NK-92 treated with Interleukin-12 subunit alpha and Interleukin-12 subunit beta, amount 100 ng/mL, for 24 hours (cell line): ENCODE measurements around the gene SYNJ2.

Experiments
- DNase-seq: peaks from one replicate; lab custom pipeline; 2025; lab: John Stamatoyannopoulos, UW

Gene SYNJ2

DNA sequence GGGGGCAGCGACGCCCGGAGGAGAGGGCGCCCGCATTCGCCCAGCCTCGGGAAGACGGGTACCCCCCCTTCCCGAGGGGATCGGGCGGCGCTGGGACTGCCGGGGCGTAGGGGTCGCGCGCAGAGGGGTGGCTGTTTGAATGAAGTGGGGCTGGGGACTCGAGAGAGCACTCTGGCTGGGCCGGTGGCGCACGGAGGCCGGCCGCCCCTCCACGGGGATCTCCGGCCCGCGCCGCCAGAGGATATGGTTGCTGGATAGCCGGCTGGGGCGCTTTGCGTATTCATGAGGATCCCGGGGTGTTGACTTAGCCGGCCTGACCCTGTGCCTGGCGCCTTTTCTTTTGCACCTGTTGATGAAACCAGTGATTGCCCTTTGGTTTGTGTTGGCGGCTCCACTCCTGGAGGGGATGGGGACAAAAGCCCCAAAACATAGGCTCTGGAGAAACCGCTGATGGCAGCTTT lies 469 bp downstream of the SYNJ2 start:
- no peak for DNase-seq

DNA sequence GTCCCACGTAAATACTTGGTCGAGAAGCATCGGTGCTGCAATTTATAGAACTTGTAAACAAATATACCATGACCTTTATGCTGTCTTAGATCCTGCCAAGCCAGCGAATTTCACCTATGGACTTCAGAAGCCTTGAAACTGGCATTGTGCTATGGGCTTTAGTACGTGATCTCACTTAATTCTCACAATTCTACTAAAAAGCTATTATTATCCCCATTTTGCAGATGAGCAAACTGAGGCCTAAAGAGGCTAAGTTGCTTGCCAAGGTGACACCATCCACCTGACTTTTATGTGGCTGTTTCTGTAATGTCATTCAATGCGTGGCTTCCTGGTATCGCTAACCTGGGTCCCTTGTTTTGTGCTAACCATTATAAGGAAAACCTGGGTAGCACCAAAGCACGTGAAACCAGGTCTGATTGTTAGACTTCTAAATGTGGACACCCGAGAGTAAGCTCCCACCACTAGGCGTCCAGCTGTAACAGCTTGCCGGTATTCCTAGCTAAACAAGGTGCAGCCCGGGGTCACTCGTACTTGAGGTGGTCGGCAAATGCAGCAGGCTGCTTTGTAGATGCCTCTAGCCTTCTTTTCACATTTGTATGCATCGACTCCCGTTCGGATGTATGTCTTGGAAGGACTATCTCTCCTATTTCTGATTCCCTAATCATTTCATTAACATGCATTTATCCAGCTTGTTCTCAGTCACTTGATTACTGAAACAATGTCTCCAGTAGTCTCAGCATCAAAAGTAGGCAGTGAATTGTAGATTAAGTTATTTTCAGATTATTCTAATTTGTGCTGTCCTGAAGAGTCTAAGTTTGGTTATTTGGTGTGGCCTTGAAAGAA lies 1.1 kb downstream of the SYNJ2 start:
- no peak for DNase-seq

DNA sequence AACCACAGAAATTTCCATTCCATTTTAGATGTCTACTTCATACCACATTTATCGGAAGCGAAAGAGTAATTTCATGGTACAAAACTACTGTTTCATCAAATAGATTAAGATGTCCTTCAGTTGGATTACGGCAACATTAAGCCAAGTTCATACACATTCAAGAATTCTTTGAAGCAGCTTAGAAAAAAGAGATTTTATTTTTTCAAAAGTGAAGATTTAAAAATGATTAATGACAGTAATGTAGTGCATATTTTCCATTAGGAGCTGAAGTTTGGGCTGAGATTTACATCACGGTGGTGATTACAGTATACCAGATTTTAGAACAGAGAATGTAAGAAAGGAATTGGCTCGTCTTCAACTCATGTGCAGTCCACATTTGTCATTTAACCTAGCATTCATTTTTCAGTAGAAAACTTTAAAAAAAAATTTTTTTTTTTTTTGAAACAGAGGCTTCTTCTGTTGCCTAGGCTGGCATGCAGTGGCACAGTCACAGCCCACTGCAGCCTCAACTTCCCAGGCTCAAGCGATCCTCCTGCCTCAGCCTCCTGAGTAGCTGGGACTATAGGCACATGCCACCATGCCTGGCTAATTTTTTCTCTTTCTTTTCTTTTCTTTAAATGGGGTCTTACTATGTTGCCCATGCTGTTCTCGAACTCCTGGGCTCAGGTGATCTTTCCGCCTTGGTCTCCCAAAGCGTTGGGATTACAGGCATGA lies 1.9 kb downstream of the SYNJ2 start:
- no peak for DNase-seq

DNA sequence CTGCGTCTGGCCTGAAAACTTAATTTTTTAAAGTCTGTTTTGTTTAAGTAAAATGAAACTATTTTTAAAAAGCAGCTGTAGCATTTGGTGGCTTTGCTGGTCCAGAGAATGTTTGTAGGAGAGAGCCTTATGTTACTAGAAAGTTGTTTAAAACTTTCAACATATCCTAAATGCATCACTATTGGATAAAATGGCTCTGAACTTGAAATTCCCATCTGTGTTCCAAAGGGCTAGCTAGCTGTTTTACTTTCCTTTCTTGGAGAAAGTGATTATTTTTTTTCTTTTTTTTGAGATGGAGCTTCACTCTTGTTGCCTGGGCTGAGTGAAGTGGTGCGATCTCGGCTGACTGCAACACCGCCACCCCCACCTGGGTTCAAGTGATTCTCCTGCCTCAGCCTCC lies 2.5 kb downstream of the SYNJ2 start:
- no peak for DNase-seq

DNA sequence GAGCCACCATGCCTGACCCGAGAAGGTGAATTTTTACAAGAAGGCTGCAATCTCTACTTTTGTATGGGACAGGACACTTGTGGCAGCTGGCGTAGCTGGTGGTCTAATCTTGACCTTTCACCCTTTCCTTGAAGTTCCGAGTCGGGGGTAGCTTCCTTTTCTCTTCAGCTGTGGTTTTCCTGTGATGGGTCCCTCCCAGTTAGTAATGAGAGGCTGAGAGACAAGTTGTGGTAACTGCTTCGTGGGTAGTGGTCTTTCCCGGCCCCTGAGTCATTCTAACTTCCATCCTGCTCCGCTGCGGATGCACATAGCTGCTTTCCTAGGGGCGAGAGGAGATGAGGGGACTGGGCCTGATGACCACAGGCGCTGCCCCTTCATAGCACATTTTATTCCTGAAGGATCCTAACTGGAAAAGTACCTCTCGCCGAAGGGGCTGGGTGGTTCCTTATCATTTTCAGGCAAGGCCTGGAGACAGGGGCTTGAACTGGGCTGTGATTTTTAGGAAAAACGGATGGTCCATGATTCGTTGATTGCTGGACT lies 3.1 kb downstream of the SYNJ2 start:
- no peak for DNase-seq

DNA sequence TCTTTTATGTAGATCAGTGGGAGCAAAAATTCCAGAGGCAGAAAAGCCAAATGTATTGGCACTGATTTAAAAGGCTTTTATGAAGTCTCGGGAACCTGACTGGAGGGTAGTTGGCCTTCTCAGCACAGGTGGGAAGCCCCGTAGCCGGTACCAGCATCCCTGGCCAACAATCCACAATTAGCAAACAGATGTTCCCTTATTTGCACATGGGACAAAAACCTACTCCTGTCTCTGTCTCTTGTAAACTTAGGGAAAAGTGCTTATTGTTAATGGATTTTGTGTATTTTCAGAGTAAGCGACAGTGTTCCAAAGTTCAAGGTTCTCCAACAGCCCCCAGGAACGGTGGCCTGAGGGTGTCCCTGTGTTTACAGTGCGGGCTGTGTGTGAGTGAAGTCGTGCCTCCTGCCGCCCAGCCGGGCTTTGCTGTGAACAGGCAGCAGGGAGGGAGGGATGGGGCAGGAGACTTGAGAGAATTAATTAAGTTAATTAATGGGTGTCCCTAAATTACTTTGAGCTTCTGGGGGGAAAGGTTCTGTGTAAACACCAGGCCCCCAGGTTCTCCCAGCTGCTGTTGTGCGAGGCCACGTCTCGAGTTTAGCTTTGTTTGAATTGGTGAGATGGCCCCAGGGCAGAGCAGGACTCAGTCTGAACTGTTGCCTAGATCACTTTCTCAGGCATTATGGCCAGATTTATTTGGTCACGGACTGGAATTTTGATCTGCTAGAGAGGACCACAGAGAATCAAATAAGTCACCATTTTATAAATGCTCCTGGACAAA lies 3.9 kb downstream of the SYNJ2 start:
- no peak for DNase-seq

DNA sequence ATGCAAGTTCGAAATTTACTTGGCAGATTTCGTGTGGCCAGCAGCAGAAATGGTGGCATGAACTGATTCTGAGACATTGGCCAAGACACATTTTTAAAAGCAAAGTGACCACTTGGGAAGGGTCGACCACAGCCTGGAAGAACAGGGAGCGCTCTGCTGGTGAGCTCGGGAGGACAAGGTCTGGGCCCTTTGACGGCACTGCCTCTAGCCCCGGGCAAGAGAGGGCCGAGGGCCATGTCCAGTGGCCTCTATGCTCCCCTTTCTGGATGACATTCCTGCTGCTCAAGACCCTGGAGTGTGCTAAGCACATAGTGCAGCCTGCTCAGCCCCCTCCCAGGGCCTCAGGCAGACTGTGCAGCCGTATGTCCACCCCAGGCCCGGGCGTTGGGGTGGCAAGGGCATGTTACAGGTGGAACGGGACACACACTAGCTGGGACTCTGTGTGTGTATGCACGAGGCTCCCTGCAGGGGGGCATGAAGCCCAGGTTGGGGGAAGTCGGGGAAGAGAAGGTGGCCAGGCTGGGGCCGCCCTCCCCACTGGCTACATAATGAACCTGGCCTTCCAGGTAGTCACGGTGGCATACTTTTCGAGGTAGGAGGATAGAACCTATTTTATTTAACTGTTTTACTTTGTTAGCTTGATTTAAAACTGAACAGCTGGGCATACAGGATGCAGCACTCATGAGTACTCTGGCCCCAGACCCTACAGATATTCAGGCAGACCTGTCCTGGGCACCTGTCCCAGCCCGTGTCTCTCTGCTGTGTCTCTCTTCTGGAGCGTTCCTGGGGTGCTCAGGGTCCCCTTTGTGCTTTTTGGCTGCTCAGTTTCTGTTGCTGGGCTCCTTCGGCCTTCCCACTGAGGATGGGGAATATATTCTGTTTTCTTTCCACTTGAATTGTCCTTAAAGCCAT lies 6.4 kb downstream of the SYNJ2 start:
- no peak for DNase-seq

DNA sequence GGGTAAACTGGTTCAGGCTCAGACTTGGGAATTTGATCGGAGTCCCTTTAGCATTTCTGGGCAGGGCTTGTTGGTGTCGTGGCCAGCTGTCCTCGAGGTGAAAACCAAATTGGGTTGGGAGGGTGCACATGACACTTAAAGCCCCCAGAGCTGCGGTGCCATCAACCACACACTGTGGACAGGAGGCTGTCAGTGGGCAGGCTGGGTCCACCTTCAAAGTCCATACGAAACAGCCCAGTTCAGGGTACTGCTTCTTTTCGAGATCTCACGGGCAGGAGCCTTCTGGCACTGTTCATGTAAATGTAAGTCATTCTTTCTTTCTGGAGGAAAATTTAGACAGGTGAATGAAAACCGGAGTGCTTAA lies 7.0 kb downstream of the SYNJ2 start:
- no peak for DNase-seq

DNA sequence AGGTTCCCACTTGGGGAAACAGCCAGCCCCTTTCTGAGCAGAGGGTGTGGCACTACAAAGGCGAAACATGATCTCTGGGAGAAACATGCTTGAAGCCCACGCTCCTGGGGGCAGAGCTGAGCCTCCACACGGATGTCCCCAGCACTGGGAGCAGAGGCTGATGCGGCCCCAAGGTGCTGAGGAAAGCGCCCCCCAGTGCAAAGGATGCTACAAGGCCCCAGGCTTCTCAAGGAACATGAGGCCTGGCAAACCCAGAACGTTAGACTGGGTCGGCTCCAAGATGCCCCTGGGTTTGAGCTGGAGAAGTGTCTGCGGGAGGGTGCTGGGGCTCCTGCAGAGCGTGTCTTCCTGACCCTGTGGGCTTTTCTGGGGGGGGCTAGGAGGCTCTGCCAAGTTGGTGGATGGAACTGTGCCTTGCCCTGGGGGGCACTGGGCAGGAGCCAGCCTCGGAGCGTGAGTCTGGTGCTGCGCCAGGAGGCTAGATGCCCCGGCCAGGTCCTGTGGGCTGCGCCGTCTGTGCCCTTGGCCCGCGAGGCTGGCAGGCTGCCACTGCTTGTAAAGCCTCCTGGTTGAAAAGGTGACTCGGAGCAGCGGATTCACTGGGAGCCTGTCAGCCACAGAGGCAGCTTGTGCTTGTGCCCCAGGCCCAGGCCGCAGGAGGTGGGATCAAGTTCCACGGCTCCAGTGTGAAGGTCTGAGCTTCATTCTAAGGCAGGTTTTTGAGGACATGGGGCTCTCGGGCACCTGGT lies 8.1 kb downstream of the SYNJ2 start:
- DNase-seq, result no peak

DNA sequence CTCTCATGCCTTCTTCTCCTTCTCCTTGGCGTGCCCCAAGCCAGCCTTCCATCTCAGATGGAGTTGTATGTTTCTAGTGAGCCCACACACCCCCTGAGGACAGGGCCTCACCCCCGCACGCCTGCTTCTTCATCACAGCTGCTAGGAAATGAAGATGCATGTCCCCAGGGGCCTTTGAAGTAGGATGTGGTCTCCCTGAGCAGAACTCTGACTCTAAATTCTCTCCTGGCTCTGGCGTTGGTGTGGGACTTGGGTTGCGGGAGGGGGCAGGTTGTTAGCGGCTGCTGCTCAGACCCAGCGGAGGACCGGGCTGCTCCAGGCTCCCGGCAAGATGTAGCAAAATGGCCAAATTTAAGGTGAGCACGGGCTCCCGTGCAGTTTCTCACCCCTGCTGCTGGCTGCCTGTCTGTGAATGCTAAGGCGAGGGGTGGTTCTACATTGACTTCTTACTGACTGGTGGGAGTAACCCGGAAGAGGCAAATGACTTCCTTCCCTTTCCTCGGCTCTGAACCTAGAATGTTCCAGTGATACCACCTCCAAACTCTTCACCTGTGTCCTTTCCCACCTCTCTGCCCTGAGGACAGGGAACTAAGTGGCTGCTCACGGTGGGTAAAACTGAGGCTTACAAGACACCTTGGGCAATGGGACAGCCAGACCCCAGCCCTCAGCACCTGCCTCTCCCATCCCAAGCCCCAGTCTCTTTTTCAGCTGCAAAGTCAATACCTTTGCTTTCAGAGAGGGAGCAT lies 8.8 kb downstream of the SYNJ2 start:
- no peak for DNase-seq

DNA sequence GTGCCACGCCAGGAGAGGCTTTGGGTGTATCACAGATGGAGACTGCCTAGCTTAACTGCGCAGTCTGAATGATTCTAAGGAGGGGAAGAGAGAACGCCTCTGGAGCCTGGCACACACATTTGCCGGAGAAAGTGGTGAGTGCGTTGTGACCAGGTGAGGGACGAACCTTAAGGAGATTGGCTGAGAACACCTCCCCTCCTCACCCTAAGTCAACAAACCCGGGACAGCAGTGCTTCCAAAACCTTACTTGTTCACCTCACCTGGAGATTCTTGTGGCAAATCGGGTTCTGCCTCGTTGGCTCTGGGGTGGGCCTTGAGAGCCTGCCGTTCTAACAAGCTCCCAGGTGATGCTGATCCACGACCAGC lies 9.4 kb downstream of the SYNJ2 start:
- DNase-seq, result no peak

DNA sequence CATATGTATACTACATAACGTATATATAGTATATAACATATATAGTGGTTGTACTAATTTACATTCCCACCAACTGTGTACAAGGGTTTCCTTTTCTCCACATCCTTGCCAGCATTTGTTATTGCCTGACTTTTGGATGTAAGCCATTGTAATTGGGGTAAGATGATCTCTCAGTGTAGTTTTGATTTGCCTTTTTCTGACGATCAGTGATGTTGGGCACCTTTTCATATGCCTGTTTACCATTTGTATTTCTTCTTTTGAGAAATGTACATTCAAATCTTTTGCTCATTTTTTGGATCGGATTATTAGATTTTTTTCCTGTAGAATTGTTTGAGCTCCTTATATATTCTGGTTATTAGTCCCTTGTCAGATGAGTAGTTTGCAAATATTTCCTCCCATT lies 11.4 kb downstream of the SYNJ2 start:
- DNase-seq, result no peak

DNA sequence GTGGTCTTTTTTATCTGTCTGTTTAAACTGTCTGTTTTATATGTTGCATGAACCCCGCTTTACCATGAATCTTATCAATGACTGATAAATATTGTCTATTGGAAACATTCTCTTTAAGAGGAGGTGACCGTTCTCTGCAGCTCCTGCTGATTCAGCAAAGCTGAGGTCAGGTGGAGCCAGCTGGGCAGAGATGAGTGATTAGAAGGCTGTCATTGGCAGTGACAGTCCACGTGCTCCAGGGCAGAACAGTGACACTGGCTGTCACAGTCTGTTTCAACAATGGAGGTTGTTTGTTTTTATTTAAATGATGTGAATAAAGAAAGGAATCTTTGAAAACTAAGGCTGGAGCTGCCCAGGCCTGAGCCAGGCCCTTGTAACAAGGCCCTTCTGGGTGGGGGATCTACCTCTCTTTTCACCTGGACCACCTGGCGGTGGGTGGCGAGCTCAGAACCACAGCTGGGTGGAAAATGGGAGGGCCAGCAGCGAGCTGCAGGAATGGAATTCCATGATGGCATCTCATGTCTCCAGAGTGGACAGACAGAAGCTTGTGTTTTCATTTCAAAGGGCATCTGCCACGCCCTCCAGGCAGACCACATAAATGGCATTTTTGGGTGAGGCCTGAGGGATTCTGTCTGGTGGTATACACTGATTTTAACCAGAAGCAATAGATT lies 12.6 kb downstream of the SYNJ2 start:
- DNase-seq, result no peak

DNA sequence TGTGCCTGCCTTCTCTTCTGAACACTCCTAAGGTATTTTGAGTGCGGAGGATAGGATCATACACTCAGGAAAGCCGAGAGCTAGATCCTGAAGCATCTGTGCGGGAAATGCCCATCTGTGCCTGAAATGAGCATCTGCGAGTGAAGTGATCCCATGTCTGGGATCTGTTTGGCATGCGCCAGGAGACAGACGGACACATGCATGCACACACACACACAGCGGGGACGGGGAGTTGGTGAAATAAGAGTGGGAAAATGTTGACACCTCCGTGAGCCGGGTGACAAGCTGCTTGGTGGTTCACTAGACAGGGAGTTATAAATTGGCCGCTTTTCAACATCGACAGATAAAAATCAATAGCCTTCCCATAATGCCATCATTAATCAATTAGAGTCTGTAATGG lies 13.8 kb downstream of the SYNJ2 start:
- DNase-seq, result no peak

DNA sequence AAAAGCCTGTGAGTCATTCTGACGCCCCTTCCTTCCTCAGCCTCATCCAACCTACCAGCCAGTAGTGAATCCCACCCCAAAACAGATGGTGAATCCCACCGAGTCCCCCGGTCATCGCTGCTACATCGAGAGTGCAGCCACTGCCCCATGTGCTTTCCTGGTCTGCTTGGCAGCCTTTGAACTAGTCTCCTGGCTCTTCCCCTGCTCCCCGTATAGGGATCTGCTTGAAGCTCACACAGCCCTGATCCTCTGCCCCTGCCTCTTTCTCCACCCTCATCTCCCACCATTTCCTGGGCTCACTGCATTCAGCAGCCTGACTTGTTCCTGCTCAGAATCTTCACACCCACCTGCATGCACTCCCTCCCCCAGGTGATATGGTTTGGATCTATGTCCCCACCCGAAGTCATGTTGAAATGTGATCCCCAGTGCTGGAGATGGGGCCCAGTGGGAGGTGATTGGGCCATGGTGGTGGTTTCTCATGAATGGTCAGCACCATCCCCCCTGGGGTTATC lies 14.6 kb downstream of the SYNJ2 start:
- DNase-seq, result no peak

DNA sequence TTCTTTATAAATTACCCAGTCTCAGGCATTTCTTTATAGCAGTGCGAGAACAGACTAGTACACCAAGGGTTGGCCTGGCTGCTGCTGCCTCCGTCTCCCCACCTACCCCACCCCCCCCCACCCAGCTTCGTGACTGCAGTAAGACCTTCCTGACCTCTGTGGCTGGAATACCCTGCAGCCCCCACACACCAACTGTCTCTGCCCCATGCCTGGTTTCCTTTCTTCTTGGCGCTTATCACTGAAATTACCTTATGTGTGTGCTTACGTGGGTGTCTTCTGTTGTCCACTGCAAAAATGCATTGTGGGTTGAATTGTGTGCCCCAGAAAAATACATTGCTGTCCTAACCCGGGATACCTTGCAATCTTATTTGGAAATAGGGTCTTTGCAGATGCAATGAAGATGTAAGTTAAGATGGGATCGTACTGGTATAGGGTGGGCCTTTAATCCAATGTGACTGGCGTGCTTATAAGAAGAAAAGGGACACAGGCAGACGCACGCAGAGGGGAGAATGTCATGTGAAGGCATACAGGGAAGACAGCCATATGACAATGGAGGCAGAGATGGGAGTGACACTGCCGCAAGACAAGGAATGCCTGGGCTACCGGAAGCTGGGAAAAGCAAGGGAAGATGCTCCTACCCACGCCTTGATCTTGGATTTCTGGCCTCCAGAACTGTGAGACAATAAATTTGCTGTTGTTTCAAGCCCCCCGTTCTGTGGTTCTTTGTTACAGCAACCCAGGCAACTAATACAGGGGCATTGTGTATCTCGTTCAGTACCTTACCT lies 15.4 kb downstream of the SYNJ2 start:
- no peak for DNase-seq

DNA sequence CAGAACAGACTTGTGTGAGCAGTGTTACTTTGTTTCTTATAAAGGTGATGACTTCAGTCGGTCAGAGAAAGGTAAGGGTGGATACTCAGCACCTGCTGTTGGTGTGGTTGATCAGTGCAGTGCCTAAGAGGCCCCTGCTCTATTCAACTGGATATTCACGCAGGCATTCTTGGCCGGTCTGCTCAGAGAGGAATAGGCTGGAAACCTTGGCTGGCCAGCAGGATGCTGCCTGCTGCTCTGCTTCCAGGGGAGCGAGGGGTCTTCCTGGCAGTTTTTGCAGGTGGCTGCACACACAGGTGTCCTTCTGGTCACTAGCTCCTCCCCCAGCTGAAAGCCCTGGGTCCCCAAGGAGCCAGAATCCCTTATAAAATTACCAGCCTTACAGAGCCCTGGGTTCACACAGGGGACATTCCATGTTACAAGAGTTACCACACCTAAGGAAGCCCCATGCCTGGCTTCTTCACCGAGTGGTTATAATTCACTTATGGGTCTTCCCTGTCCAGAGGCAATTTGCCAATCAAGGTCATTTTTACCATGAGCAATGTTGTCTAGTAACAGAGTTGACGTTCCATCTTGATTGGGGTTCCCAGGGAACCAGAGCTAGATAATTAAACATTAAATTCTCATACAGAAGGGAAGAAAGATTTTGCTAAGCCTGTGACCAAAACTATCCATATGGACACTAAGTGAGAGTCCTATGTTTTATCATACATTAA lies 16.4 kb downstream of the SYNJ2 start:
- DNase-seq, result no peak

DNA sequence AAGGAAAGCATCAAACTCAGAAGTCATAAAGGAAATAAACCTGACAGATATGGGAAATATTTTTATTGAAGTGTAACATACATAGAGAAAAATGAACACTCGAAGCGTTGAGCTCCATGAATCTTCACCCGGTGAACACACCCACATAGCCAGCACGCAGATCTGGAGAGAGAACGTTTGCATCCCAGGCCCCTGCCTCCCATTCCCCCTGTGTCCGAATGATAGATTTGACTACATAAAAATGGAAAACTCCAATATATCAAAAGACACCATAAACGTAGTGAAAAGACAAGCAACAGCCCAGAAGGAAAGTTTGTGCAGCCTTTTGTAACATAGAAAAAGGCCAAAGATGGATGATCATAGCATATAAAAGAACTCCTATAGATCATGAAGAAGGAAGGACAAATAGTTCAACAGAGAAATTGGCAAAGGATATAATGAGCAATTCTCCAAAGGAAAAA lies 17.1 kb downstream of the SYNJ2 start:
- no peak for DNase-seq
